Mesothelial cell of epicardium (in vitro differentiated cells): Measurements from ENCODE around the gene UST. TPM values are rescaled to one million over a fixed set of nuclear protein-coding genes. Genes with fewer than 3 reads are reported as not detected.

ENCODE experiments used
- DNase-seq, 2 experiments: peaks; one replicate each; pipeline ENCODE4 v3.0.0; 2021; ENCODE audit warnings: low spot score in 2 of 2; ENCODE audit not compliant: unreplicated experiment in 2 of 2
- H3K27ac Mint-ChIP-seq: 2 replicates; pipeline ENCODE4 v1.8.0; 2021; ENCODE audit warnings: mixed read lengths
- H3K27me3 Mint-ChIP-seq: 2 replicates; pipeline ENCODE4 v1.8.0; 2021; ENCODE audit warnings: low read depth, mixed read lengths
- H3K36me3 Mint-ChIP-seq: 2 replicates; pipeline ENCODE4 v1.8.0; 2021; ENCODE audit warnings: mixed read lengths
- H3K4me1 Mint-ChIP-seq: 2 replicates; pipeline ENCODE4 v1.8.0; 2021; ENCODE audit warnings: mixed read lengths
- H3K4me3 Mint-ChIP-seq: 2 replicates; pipeline ENCODE4 v1.8.0; 2021; ENCODE audit warnings: mild to moderate bottlenecking, moderate library complexity, mixed read lengths
- H3K9me3 Mint-ChIP-seq: 2 replicates; pipeline ENCODE4 v1.8.0; 2021; ENCODE audit warnings: mixed read lengths
- total RNA-seq: library from RNA; stranded (reverse); gene quantifications from 3 replicates; pipeline ENCODE4 v1.2.1, GENCODE V29; 2021
- TF ChIP-seq, protein P1 (sequence below): fragments of 200-600 bp; sonication (generic); IDR thresholded peaks from one replicate; pipeline ENCODE4 v1.5.0; 2021; ENCODE audit warnings: antibody characterized with exemption; ENCODE audit not compliant: unreplicated experiment

The UST gene
- total RNA-seq, 1 donor from 2014 or later: 6.6 TPM

DNA sequence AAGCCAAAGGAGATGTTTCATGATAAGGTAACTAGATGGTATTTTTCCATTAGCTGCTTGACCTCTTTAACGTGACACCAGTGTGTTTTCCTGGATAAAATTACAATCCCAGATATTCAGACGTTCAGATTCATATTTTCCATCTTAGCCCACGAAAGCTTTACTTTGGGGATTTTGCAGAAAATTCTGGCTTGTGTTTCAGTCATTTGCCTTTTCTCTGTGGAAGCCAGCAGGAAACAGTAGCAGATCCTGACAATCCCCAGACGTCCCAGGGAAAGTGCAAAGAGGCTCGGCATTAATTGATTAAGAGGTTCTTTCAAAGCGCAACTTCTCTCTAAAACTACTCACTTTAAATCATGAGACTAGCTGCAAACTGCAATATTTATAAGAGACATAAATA, 243.6 kb downstream of the UST start:
- H3K36me3 Mint-ChIP-seq: peaks cover 10% of the 10 kb centered on the region
- peaks cover 9% of the 10 kb centered on the region for H3K9me3 Mint-ChIP-seq
- peak overlapping the region; percentile 41 for H3K27ac Mint-ChIP-seq
- no peak overlapping the region for H3K4me3 Mint-ChIP-seq
- H3K4me1 Mint-ChIP-seq: peaks cover 18% of the 10 kb centered on the region
- DNase-seq: no peak
- TF ChIP-seq, protein P1, sequence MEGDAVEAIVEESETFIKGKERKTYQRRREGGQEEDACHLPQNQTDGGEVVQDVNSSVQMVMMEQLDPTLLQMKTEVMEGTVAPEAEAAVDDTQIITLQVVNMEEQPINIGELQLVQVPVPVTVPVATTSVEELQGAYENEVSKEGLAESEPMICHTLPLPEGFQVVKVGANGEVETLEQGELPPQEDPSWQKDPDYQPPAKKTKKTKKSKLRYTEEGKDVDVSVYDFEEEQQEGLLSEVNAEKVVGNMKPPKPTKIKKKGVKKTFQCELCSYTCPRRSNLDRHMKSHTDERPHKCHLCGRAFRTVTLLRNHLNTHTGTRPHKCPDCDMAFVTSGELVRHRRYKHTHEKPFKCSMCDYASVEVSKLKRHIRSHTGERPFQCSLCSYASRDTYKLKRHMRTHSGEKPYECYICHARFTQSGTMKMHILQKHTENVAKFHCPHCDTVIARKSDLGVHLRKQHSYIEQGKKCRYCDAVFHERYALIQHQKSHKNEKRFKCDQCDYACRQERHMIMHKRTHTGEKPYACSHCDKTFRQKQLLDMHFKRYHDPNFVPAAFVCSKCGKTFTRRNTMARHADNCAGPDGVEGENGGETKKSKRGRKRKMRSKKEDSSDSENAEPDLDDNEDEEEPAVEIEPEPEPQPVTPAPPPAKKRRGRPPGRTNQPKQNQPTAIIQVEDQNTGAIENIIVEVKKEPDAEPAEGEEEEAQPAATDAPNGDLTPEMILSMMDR: no peak
- no peaks in the 10 kb centered on the region for H3K27me3 Mint-ChIP-seq

DNA sequence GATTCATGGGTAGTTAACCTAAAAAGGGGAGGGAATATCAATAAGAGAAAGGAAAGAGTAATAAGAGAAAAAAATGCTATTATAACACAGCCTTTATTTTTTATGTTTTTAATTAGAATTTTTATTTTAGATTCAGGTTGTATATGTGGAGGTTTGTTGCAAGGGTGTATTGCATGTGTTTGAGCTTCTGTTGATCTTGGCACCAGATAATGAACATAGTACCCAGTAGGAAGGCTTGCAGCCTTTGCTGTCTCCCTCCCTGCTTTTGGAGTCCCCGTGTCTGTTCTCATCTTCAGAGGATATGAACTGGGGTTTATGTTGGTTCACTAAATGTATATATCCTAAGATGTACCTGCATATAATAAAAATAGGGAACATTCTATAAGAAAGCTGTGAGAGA, 250.0 kb downstream of the UST start:
- H3K4me3 Mint-ChIP-seq: no peak overlapping the region
- no peak overlapping the region for H3K27ac Mint-ChIP-seq

DNA sequence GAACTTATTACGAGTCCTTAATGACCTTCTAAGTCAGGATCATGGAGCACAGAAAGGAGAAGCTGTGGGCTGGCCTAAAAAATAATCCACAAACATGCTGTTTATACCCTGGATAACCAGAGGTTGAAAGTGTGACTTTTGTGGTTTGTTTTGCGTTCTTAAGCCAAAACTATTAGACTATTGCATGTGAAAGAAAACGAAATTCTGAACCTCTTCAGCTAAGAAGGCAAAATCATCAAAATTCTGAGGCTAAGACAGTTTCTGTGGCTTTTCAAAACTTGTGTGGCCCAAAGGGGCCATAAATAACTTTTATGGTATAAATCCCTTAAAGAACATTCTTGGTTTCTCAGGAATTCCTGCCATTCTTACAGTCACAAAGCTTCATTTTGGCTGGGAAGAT, 251.0 kb downstream of the UST start:
- Mint-ChIP-seq H3K27ac (peak overlapping the region; percentile 48), H3K4me1 (peaks cover 11% of the 10 kb centered on the region), H3K9me3 (peaks cover 30% of the 10 kb centered on the region), H3K27me3 (no peaks in the 10 kb centered on the region), H3K4me3 (no peak overlapping the region), H3K36me3 (peaks cover 19% of the 10 kb centered on the region)
- TF ChIP-seq, protein P1: no peak
- DNase-seq: no peak

More for the DNA sequence above, 250.0 kb downstream of the UST start:
- TF ChIP-seq, protein P1: no peak
- Mint-ChIP-seq H3K27me3 (no peaks in the 10 kb centered on the region), H3K36me3 (peaks cover 17% of the 10 kb centered on the region), H3K9me3 (peaks cover 31% of the 10 kb centered on the region), H3K4me1 (peaks cover 11% of the 10 kb centered on the region)
- DNase-seq: no peak

- Mint-ChIP-seq H3K4me1 (peaks cover 11% of the 10 kb centered on the region), H3K9me3 (peaks cover 25% of the 10 kb centered on the region), H3K36me3 (peaks cover 15% of the 10 kb centered on the region), H3K27ac (no peak overlapping the region), H3K4me3 (no peak overlapping the region), H3K27me3 (no peaks in the 10 kb centered on the region)
- TF ChIP-seq, protein P1: no peak
- DNase-seq: no peak
These were observed 251.9 kb downstream of the UST start for GRCh38 chr6:148998704-148999103.

DNA sequence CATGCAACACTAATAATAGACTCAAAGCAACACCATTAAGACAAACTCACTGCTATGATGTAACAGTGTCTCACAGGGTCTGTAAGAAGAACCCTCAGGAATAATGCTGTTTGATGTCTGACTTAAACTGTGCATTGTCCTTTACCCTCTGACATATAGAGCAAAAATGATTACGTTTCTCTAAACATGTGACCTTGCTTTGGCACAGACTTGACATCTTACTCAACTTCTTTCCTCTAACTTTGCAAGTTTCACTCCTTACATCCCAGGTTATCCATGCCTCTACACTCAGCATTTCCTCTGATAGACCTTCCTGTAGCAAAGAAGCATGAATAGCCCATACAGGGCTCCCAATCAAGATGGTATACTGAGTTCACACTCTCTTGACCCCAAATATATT, 252.7 kb downstream of the UST start:
- H3K27me3 Mint-ChIP-seq: no peaks in the 10 kb centered on the region
- H3K27ac Mint-ChIP-seq: no peak overlapping the region
- H3K4me1 Mint-ChIP-seq: peaks cover 11% of the 10 kb centered on the region
- H3K36me3 Mint-ChIP-seq: peaks cover 18% of the 10 kb centered on the region
- peaks cover 25% of the 10 kb centered on the region for H3K9me3 Mint-ChIP-seq
- TF ChIP-seq, protein P1: no peak
- DNase-seq: no peak
- H3K4me3 Mint-ChIP-seq: no peak overlapping the region

DNA sequence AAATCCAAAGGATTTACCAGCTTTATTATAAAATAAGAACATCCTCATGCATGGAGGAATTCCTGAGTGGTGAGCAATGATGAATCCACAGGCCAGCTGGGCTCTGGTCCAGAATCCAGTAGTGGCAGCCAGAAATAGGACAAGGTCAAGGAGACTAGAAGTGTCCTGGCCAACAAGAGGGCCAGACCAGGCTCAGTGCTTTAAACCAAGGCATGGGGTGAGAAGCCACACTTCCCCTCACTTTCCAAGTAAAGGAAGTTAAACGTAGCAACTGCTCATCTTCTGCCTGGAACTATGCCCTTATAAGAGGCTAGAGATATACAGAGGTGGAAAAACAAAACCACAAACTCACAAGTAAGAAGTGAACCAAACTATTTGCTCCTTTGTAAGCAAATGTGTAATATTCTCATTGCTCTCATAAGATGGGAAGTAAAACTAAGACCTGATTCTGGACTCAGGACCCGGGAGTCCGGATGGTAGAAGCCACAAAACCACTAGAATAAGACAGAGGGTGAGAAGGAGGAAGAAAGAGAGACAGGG, 253.2 kb downstream of the UST start:
- TF ChIP-seq, protein P1: no peak
- peaks cover 25% of the 10 kb centered on the region for H3K9me3 Mint-ChIP-seq
- DNase-seq: no peak
- no peak overlapping the region for H3K4me3 Mint-ChIP-seq
- H3K27me3 Mint-ChIP-seq: no peaks in the 10 kb centered on the region
- peaks cover 11% of the 10 kb centered on the region for H3K4me1 Mint-ChIP-seq
- H3K36me3 Mint-ChIP-seq: peaks cover 19% of the 10 kb centered on the region
- no peak overlapping the region for H3K27ac Mint-ChIP-seq
